GM10266 (cell line): ENCODE measurements around the gene LRRC18.

ENCODE experiments used
- DNase-seq: peaks from one replicate; pipeline ENCODE4 v3.0.0; 2012; ENCODE audit errors: extremely low spot score
- CTCF ChIP-seq: IDR thresholded peaks from 2 replicates; pipeline ENCODE4 v1.5.1; 2012; ENCODE audit warnings: mild to moderate bottlenecking, low read depth; ENCODE audit not compliant: control insufficient read depth, insufficient read depth; ENCODE audit errors: missing control alignments

LRRC18 gene

GRCh38 chr10:48939790-48940325 is at the start of gene LRRC18:
Gene LRRC18 (minus strand): TSS chr10:48939840. CDS start chr10:48914155, 25,685 bp downstream.
- no peak for DNase-seq
- TF ChIP-seq CTCF, result no peak

- DNase-seq, result no peak
- TF ChIP-seq CTCF, result no peak
Observed at GRCh38 chr10:48985621-48986158, 46.0 kb upstream of the LRRC18 start.

- peak; percentile 8 for TF ChIP-seq CTCF
- no peak for DNase-seq
Observed at GRCh38 chr10:48983648-48984351, 44.2 kb upstream of the LRRC18 start.

- DNase-seq, result no peak
- TF ChIP-seq CTCF, result no peak
Observed at GRCh38 chr10:48982584-48982983, 42.9 kb upstream of the LRRC18 start.

GRCh38 chr10:48981310-48981907 is 41.8 kb upstream of the LRRC18 start:
- peak; percentile 70 for TF ChIP-seq CTCF
- DNase-seq, result peak; percentile 68

- DNase-seq, result no peak
- TF ChIP-seq CTCF, result no peak
Observed at GRCh38 chr10:48978318-48978717, 38.7 kb upstream of the LRRC18 start.

GRCh38 chr10:48976196-48976595 is 36.6 kb upstream of the LRRC18 start:
- DNase-seq, result no peak
- peak; percentile 26 for TF ChIP-seq CTCF
